GM12865 (cell line): Measurements from ENCODE around the gene FBXO40.
"Not testable (repeated sequence)": the region's sequence is repeated elsewhere in the genome, so short reads cannot be mapped to it uniquely, and the experiment has no call there.

Source experiments
- DNase-seq: peaks from one replicate; pipeline ENCODE4 v3.0.0; 2010; ENCODE audit warnings: low read depth
- H3K4me3 ChIP-seq: 2 replicates; pipeline ENCODE4 v1.5.1; 2011; ENCODE audit warnings: mild to moderate bottlenecking, low read depth, low read length, control low read depth
- CTCF ChIP-seq: IDR thresholded peaks from 2 replicates; pipeline ENCODE4 v1.5.1; 2011; ENCODE audit warnings: low read length, control low read depth, low read depth, inconsistent platforms; ENCODE audit not compliant: insufficient read depth; ENCODE audit errors: missing control alignments

Gene FBXO40

DNA sequence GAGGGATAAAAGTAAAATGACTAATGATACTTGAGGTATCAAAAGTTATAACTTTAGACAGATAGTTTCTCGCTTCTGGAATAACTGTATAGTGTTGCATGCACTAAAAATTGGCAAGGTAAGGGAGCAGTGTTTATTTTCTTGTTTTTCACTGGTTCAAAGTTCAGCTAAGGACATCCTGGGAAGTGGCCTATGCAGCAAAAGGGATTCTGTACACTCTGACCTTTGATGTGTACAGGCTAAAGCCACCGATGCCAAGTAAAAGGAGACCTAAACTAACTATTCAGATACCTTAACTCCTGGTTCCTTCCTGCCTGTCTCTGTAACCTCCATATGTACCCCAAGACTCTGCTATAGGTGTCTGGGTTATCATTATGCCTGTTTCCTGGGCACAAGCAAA lies 1.7 kb downstream of the FBXO40 start:
- H3K4me3 ChIP-seq, result no peak overlapping the region
- DNase-seq, result no peak

GRCh38 chr3:121595765-121596406 lies 2.7 kb downstream of the FBXO40 start:
- no peak for DNase-seq
- no peak overlapping the region for H3K4me3 ChIP-seq
- no peak for TF ChIP-seq CTCF

More for the DNA sequence above, 1.7 kb downstream of the FBXO40 start:
- TF ChIP-seq CTCF, result no peak

DNA sequence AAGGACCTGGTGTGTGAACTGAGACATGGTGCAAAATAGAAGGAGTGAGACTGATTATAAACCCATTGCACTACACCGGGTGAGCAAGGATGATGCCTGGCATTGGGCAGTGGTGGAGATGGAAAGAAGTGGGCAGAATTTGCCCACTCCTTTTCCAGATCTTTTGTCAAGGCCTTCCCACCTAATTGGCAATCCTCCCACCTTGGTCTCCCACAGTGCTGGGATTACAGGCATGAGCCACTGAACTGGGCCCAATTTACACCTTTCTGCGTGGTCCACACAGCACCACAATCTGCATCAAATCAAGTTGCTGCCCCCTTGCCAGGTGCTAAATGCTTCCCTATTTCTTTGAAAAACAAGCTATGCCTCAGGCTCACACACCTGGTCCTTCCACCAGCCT lies 5.4 kb downstream of the FBXO40 start:
- no peak for TF ChIP-seq CTCF
- DNase-seq, result no peak

GRCh38 chr3:121599900-121600299 lies 6.7 kb downstream of the FBXO40 start:
- not testable (repeated sequence) for H3K4me3 ChIP-seq, DNase-seq

More for the DNA sequence above, 5.4 kb downstream of the FBXO40 start:
- H3K4me3 ChIP-seq, result no peak overlapping the region

DNA sequence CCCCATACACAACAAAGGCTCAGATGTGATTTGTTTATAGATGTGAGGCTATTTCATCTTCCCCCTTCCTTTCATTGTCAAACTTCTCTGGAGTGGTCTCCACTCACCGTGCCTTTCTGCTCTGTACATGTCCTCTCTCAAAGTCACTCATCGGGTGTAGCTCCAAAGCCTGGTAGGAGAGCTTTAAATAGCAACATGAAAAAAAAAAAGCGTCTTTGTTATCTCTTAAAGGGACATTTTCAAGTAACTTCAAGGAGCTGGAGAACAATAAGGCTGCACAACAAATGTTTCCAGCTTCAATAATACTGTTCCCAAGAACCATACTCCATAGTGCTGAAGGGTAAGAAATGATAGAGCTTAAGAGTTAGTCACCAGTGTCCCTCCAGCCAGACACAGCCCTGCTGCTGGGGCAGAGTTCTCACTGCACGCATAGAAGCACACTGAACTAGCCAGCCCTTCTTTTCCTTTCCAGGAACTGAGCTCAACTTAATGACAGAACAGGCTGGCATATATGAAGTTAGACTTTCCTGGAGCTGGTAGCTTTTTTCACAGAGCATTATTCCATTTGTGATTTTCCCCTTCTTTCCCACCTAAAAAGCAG lies 8.1 kb downstream of the FBXO40 start:
- no peak overlapping the region for H3K4me3 ChIP-seq
- no peak for DNase-seq
- TF ChIP-seq CTCF, result no peak

DNA sequence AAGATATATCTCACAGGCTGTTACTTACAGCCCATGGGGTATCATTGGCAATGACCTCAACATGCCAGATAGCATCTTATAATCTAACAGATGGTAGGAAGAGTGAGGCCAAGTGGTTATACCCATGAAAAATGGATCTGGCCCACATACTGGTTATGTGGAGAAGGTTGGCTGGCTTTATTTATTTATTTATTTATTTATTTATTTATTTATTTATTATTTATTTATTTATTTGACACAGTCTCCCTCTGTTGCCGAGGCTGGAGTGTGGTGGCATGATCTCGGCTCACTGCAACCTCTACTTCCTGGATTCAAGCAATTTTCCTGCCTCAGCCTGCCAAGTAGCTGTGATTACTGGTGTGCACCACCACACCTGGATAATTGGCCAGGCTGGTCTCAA lies 11.6 kb downstream of the FBXO40 start:
- no peak for TF ChIP-seq CTCF
- no peak for DNase-seq

GRCh38 chr3:121606106-121606505 lies 12.9 kb downstream of the FBXO40 start:
- no peak overlapping the region for H3K4me3 ChIP-seq
- no peak for DNase-seq
- no peak for TF ChIP-seq CTCF

More for the DNA sequence above, 11.6 kb downstream of the FBXO40 start:
- H3K4me3 ChIP-seq, result no peak overlapping the region
